ENCODE data around the gene FKBP5.

FKBP5 gene

GRCh38 chr6:35532126-35532525 is 156.6 kb downstream of the FKBP5 start:
- DNase-seq = no peak

- DNase-seq = no peak
Observed at GRCh38 chr6:35524380-35525020, 164.2 kb downstream of the FKBP5 start.
